Neural progenitor cell (in vitro differentiated cells): ENCODE data around the gene DEUP1. TPM values are rescaled to one million over a fixed set of nuclear protein-coding genes. Genes with fewer than 3 reads are reported as not detected.

Experiments used
- DNase-seq: peaks from one replicate; pipeline ENCODE4 v3.0.0-alpha.2; 2016; ENCODE audit warnings: low spot score
- H2AFZ ChIP-seq: fragments of 200-600 bp; sonication (generic); replicated peaks from 2 replicates; pipeline ENCODE4 v1.6.1; 2016; ENCODE audit warnings: antibody characterized with exemption
- H3F3A ChIP-seq: fragments of 200-600 bp; sonication (generic); 2 replicates; pipeline ENCODE4 v1.6.1; 2016; ENCODE audit warnings: antibody characterized with exemption, low read depth
- H3K27ac ChIP-seq: fragments of 200-600 bp; sonication (generic); 2 replicates; pipeline ENCODE4 v1.5.1; 2016; ENCODE audit warnings: mild to moderate bottlenecking
- H3K27me3 ChIP-seq: fragments of 200-600 bp; sonication (generic); 2 replicates; pipeline ENCODE4 v1.6.1; 2016; ENCODE audit warnings: mild to moderate bottlenecking, moderate library complexity
- H3K36me3 ChIP-seq: fragments of 200-600 bp; sonication (generic); 2 replicates; pipeline ENCODE4 v1.5.1; 2016
- H3K4me1 ChIP-seq: fragments of 200-600 bp; sonication (generic); 2 replicates; pipeline ENCODE4 v1.6.1; 2016; ENCODE audit warnings: mixed run types
- H3K4me2 ChIP-seq: fragments of 200-600 bp; sonication (generic); 2 replicates; pipeline ENCODE4 v1.6.1; 2016
- H3K4me3 ChIP-seq: fragments of 200-600 bp; sonication (generic); 2 replicates; pipeline ENCODE4 v1.5.1; 2016
- H3K79me2 ChIP-seq: fragments of 200-600 bp; sonication (generic); 2 replicates; pipeline ENCODE4 v1.6.1; 2016; ENCODE audit warnings: low read depth
- H3K9ac ChIP-seq: fragments of 200-600 bp; sonication (generic); 2 replicates; pipeline ENCODE4 v1.6.1; 2016
- H3K9me3 ChIP-seq: fragments of 200-600 bp; sonication (generic); 2 replicates; pipeline ENCODE4 v1.5.1; 2016; ENCODE audit warnings: low read depth
- H4K20me1 ChIP-seq: fragments of 200-600 bp; sonication (generic); 2 replicates; pipeline ENCODE4 v1.6.1; 2016; ENCODE audit warnings: low read depth
- H3K27ac Mint-ChIP-seq: 3 replicates; pipeline ENCODE4 v1.8.0; 2021; ENCODE audit warnings: mixed read lengths
- H3K27me3 Mint-ChIP-seq: 2 replicates; pipeline ENCODE4 v1.8.0; 2022; ENCODE audit warnings: low read depth, mild to moderate bottlenecking, inconsistent platforms, moderate library complexity, mixed read lengths; ENCODE audit not compliant: insufficient read depth
- H3K36me3 Mint-ChIP-seq: 3 replicates; pipeline ENCODE4 v1.8.0; 2021; ENCODE audit warnings: mixed read lengths
- H3K4me1 Mint-ChIP-seq: 3 replicates; pipeline ENCODE4 v1.8.0; 2021; ENCODE audit warnings: mixed read lengths
- H3K4me3 Mint-ChIP-seq: 3 replicates; pipeline ENCODE4 v1.8.0; 2021; ENCODE audit warnings: mild to moderate bottlenecking, moderate library complexity, mixed read lengths
- H3K9me3 Mint-ChIP-seq: 3 replicates; pipeline ENCODE4 v1.8.0; 2020; ENCODE audit warnings: mixed read lengths
- CTCF ChIP-seq: fragments of 200-600 bp; sonication (generic); IDR thresholded peaks from 2 replicates; pipeline ENCODE4 v1.5.1; 2017; ENCODE audit warnings: antibody characterized with exemption, mild to moderate bottlenecking
- EZH2 ChIP-seq: fragments of 200-600 bp; sonication (generic); IDR thresholded peaks from 2 replicates; pipeline ENCODE4 v1.6.1; 2017; ENCODE audit warnings: antibody characterized with exemption, mild to moderate bottlenecking, moderate library complexity
- EZH2phosphoT487 ChIP-seq: fragments of 200-600 bp; sonication (generic); IDR thresholded peaks from 2 replicates; pipeline ENCODE4 v1.6.1; 2017; ENCODE audit warnings: antibody characterized with exemption
- total RNA-seq: library from RNA; depleted of rRNA; stranded (reverse); fragments of >200 nt; gene quantifications from 2 replicates; pipeline ENCODE4 v1.2.3, GENCODE V29; 2015; ENCODE audit warnings: low replicate concordance

The DEUP1 gene
- total RNA-seq, 1 donor from 2014 or later = not detected

- Mint-ChIP-seq H3K4me3 (no peak overlapping the region), H3K36me3 (no peaks in the 10 kb centered on the region), H3K4me1 (peaks cover 14% of the 10 kb centered on the region), H3K9me3 (no peaks in the 10 kb centered on the region), H3K27me3 (no peaks in the 10 kb centered on the region), H3K27ac (no peak overlapping the region)
- no peak for DNase-seq
- H4K20me1 ChIP-seq = no peaks in the 10 kb centered on the region
- H3K27me3 ChIP-seq = no peaks in the 10 kb centered on the region
- no peak for TF ChIP-seq CTCF
- no peak for TF ChIP-seq EZH2phosphoT487
- no peak for TF ChIP-seq EZH2
- H3F3A ChIP-seq = no peaks in the 10 kb centered on the region
- H3K36me3 ChIP-seq = no peaks in the 10 kb centered on the region
- H3K4me2 ChIP-seq = no peak overlapping the region
- H3K79me2 ChIP-seq = no peaks in the 10 kb centered on the region
- no peak overlapping the region for H2AFZ ChIP-seq
- H3K4me1 ChIP-seq = peaks cover 2% of the 10 kb centered on the region
- H3K9ac ChIP-seq = no peak overlapping the region
- H3K27ac ChIP-seq = no peak overlapping the region
- H3K4me3 ChIP-seq = no peak overlapping the region
- H3K9me3 ChIP-seq = no peaks in the 10 kb centered on the region
Observed at GRCh38 chr11:93288079-93288478, 42.5 kb upstream of the DEUP1 start.

- Mint-ChIP-seq H3K27me3 (no peaks in the 10 kb centered on the region), H3K9me3 (no peaks in the 10 kb centered on the region), H3K27ac (no peak overlapping the region), H3K4me1 (peaks cover 14% of the 10 kb centered on the region), H3K4me3 (no peak overlapping the region), H3K36me3 (no peaks in the 10 kb centered on the region)
- Histone ChIP-seq H3K79me2 (no peaks in the 10 kb centered on the region), H3K4me2 (no peak overlapping the region), H3K9ac (no peak overlapping the region), H3K4me3 (no peak overlapping the region), H3K27ac (no peak overlapping the region), H3K36me3 (no peaks in the 10 kb centered on the region), H3F3A (no peaks in the 10 kb centered on the region), H2AFZ (no peak overlapping the region), H4K20me1 (no peaks in the 10 kb centered on the region), H3K27me3 (no peaks in the 10 kb centered on the region), H3K4me1 (peaks cover 2% of the 10 kb centered on the region), H3K9me3 (no peaks in the 10 kb centered on the region)
- TF ChIP-seq EZH2 (no peak), EZH2phosphoT487 (no peak), CTCF (no peak)
- DNase-seq = no peak
Observed at GRCh38 chr11:93288767-93289166, 41.8 kb upstream of the DEUP1 start.

- H3K27ac ChIP-seq = no peak overlapping the region
- H3K79me2 ChIP-seq = no peaks in the 10 kb centered on the region
- Mint-ChIP-seq H3K4me3 (no peak overlapping the region), H3K4me1 (peaks cover 14% of the 10 kb centered on the region), H3K27me3 (no peaks in the 10 kb centered on the region), H3K27ac (no peak overlapping the region), H3K36me3 (no peaks in the 10 kb centered on the region), H3K9me3 (no peaks in the 10 kb centered on the region)
- no peak overlapping the region for H3K4me3 ChIP-seq
- no peak overlapping the region for H2AFZ ChIP-seq
- no peaks in the 10 kb centered on the region for H3K9me3 ChIP-seq
- no peaks in the 10 kb centered on the region for H3F3A ChIP-seq
- H4K20me1 ChIP-seq = no peaks in the 10 kb centered on the region
- peaks cover 2% of the 10 kb centered on the region for H3K4me1 ChIP-seq
- DNase-seq = no peak
- no peaks in the 10 kb centered on the region for H3K36me3 ChIP-seq
- TF ChIP-seq EZH2 = no peak
- no peak for TF ChIP-seq CTCF
- TF ChIP-seq EZH2phosphoT487 = no peak
- H3K4me2 ChIP-seq = no peak overlapping the region
- H3K9ac ChIP-seq = no peak overlapping the region
- H3K27me3 ChIP-seq = no peaks in the 10 kb centered on the region
Observed at GRCh38 chr11:93289782-93290463, 40.6 kb upstream of the DEUP1 start.
